Heart right ventricle (tissue), 16 donors: ENCODE results near the gene ST6GALNAC5. TPM values are rescaled to one million over a fixed set of nuclear protein-coding genes. Genes with fewer than 3 reads are reported as not detected.

Experiments used
- ATAC-seq, 8 donors: fragments of 200-7000 bp; cut with Tn5 transposase; one replicate each; pipeline ENCODE4 v1.9.1; 2020; ENCODE audit warnings: mild to moderate bottlenecking in 8 of 8, moderate library complexity in 8 of 8, moderate number of reproducible peaks in 1 of 8
- DNase-seq, 2 donors: peaks; one replicate each; pipeline ENCODE4 v3.0.0-alpha.2; 2020
- H3K27ac ChIP-seq, 10 donors: fragments of 200-600 bp; sonication (generic) in 2 of 10; one replicate each; pipeline versions ENCODE4 v1.5.0 to v1.8.0; 2020 to 2022; ENCODE audit warnings: mild to moderate bottlenecking in 3 of 10
- H3K27me3 ChIP-seq, 7 donors: fragments of 200-600 bp; one replicate each; pipeline ENCODE4 v1.8.0; 2021 to 2022; ENCODE audit warnings: mild to moderate bottlenecking in 2 of 7
- H3K36me3 ChIP-seq, 9 donors: fragments of 200-600 bp; sonication (generic) in 1 of 9; one replicate each; pipeline versions ENCODE4 v1.5.0 to v1.8.0; 2020 to 2022; ENCODE audit warnings: mild to moderate bottlenecking in 2 of 9
- H3K4me1 ChIP-seq, 9 donors: fragments of 200-600 bp; sonication (generic) in 1 of 9; one replicate each; pipeline versions ENCODE4 v1.5.0 to v1.8.0; 2020 to 2022; ENCODE audit warnings: mild to moderate bottlenecking in 4 of 9
- H3K4me3 ChIP-seq, 10 donors: fragments of 200-600 bp; sonication (generic) in 2 of 10; one replicate each; pipeline versions ENCODE4 v1.5.0 to v1.8.0; 2020 to 2022; ENCODE audit warnings: mild to moderate bottlenecking in 7 of 10, moderate library complexity in 2 of 10
- H3K9me3 ChIP-seq, 11 donors: fragments of 200-600 bp in 10 of 11; sonication (generic) in 2 of 11; one replicate each; pipeline versions ENCODE4 v1.5.0 to v1.8.0; 2013 to 2022; ENCODE audit warnings: mild to moderate bottlenecking in 2 of 11, control low read depth in 1 of 11, moderate library complexity in 1 of 11
- CTCF ChIP-seq, 9 donors: fragments of 200-600 bp; sonication (generic) in 2 of 9; IDR thresholded peaks; one replicate each; pipeline versions ENCODE4 v1.5.0 to v1.8.0; 2021 to 2022; ENCODE audit warnings: antibody characterized with exemption in 9 of 9, mild to moderate bottlenecking in 5 of 9, moderate library complexity in 1 of 9
- WGBS, 2 donors: extraction: QIAGEN DNeasy Blood & Tissue Kit; methylation state at CpG; one replicate each; pipeline ENCODE4 v1.1.7; 2013; ENCODE audit warnings: inconsistent platforms in 1 of 2; 5-methylcytosine and 5-hydroxymethylcytosine counted together
- intact Hi-C, 10 donors: fragments of 100-400 bp; cut with DNase I; formaldehyde crosslinking; loops; one replicate each; pipeline versions ENCODE4 v1.11.1 to v1.14.2; 2022
- polyA plus RNA-seq, 2 donors: library from polyadenylated mRNA; stranded (reverse); fragments of 200-250 nt; gene quantifications; one replicate each; pipeline ENCODE4 v1.2.3, GENCODE V29; 2013
- total RNA-seq, 10 donors: library from RNA; stranded (reverse); fragmentation: NEBNext Ultra II Directional in 3 of 10; extraction: Animal tissue kit (Norgen Biotek cat#: 25700) in 3 of 10; gene quantifications; one replicate each; pipeline versions ENCODE4 v1.2.1 to v1.2.4, GENCODE V29; 2021 to 2023
- donor health status: Arrhythmogenic right ventricular cardiomyopathy.
- donor health status: ischemic (EF 13 %, LVEDD 7.1; RV severe dilation, severe dysfunction).
- donor health status: healthy with polysubstance abuse.
- donor health status: DM: no; HTN: yes; CAD: no.
- donor health status: DM: no; HTN: no; CAD: no.
- donor health status: ischemic (EF 25% LVEDD 6.9; RV normal size, moderate dysfunction).
- donor health status: ischemic (EF 25% LVEDD 5.7; RV mildly dilated, moderate dysfunction).
- donor health status: healthy.
- donor health status: DM: yes; HTN: yes; CAD: no.
- donor health status: Ischemic cardiomyopathy.
- donor health status: ischemic (EF 35%, LVEDD 5.7; RV mildly dilated, moderate dysfunction).
- donor health status: nonischemic (EF 11% LVEDD 7.7; RV severe dilation, severe dysfunction).
- donor health status: DM: yes; HTN: yes; CAD: no.
- donor health status: PGD.
- donor health status: ischemic (EF 29% LVEDD 5.4; RV normal size, mild dysfunction).
- donor health status: nonischemic (EF 23%, LVEDD 6.1; RV moderate dilation, normal function).

The ST6GALNAC5 gene
- total and polyA plus RNA-seq, 12 donors = 0.17 to 1.3 (median 0.35) TPM; not detected in 2

GRCh38 chr1:76841460-76841859 lies 25.8 kb upstream of the ST6GALNAC5 start:
- Histone ChIP-seq H3K4me1 (no peaks in the 10 kb centered on the region), H3K36me3 (no peaks in the 10 kb centered on the region), H3K4me3 (no peak overlapping the region), H3K27me3 (no peaks in the 10 kb centered on the region), H3K27ac (no peak overlapping the region), H3K9me3 (peaks cover 0 to 2% (median 0%) of the 10 kb centered on the region in 11 donors)
- no peak for ATAC-seq
- no peak for DNase-seq
- 43 to 52% methylated on average over 2 of the region's 2 CpGs for WGBS, 2 donors
- no peak for TF ChIP-seq CTCF (IDR thresholded peaks at IDR 0.05)
- intact Hi-C loops = no loop called here

- Histone ChIP-seq H3K9me3 (peaks cover 0 to 18% (median 8%) of the 10 kb centered on the region in 11 donors), H3K4me3 (no peak overlapping the region), H3K27me3 (no peaks in the 10 kb centered on the region), H3K4me1 (no peaks in the 10 kb centered on the region), H3K27ac (no peak overlapping the region), H3K36me3 (no peaks in the 10 kb centered on the region)
- intact Hi-C loops = no loop called here
- DNase-seq (no peak), ATAC-seq (no peak)
- WGBS, 2 donors = 86 to 87% methylated on average over 5 of the region's 5 CpGs
- TF ChIP-seq CTCF (IDR thresholded peaks at IDR 0.05) = no peak
Observed at GRCh38 chr1:76843821-76844464, 23.3 kb upstream of the ST6GALNAC5 start.

DNA sequence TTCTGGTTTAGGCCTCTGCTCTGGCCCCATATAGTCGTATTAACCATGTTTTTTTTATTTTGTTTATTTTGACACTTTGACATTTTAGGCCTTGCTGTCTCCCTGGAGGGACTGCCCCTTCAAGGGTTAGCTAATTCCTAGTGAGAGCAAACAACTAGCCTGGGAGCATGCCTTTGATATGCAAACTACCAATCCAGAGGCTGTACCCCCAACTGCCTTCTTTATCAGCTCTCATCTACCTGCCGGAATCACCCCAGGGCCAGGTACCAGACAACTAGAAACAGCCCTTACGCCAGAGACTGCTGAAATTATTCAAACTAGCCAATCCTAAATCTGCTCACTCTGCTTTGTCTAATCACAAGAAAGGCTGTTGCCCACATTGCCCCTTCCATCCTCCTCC lies 13.0 kb upstream of the ST6GALNAC5 start:
- Histone ChIP-seq H3K27ac (no peak overlapping the region), H3K27me3 (peaks cover 0 to 10% (median 0%) of the 10 kb centered on the region in 7 donors), H3K4me1 (no peaks in the 10 kb centered on the region), H3K4me3 (no peak overlapping the region), H3K36me3 (no peaks in the 10 kb centered on the region), H3K9me3 (no peaks in the 10 kb centered on the region)
- intact Hi-C loops = no loop called here
- no peak for TF ChIP-seq CTCF (IDR thresholded peaks at IDR 0.05)
- DNase-seq (no peak), ATAC-seq (no peak)
- whole genome bisulfite sequencing, 2 donors = 62 to 74% methylated on average over 3 of the region's 3 CpGs

- Histone ChIP-seq H3K4me3 (no peak overlapping the region), H3K27ac (no peak overlapping the region), H3K27me3 (peaks cover 0 to 13% (median 0%) of the 10 kb centered on the region in 7 donors), H3K36me3 (no peaks in the 10 kb centered on the region), H3K9me3 (no peaks in the 10 kb centered on the region), H3K4me1 (no peaks in the 10 kb centered on the region)
- TF ChIP-seq CTCF (IDR thresholded peaks at IDR 0.05) = no peak
- intact Hi-C loops = no loop called here
- ATAC-seq = no peak
- WGBS, 2 donors = 54 to 69% methylated on average over 5 of the region's 5 CpGs
- no peak for DNase-seq
Observed at GRCh38 chr1:76856104-76856503, 11.2 kb upstream of the ST6GALNAC5 start.
